IMR-90 (cell line): Measurements from ENCODE around the gene COTL1. TPM values are rescaled to one million over a fixed set of nuclear protein-coding genes. Genes with fewer than 3 reads are reported as not detected.

ENCODE experiments used
- ATAC-seq: fragments of 200-7000 bp; cut with Tn5 transposase; 2 replicates; pipeline ENCODE4 v1.9.1; 2020; ENCODE audit warnings: low read depth, mild to moderate bottlenecking, moderate library complexity
- BruUV-seq: library from RNA; stranded (reverse); fragments of 400-500 nt; replicated peaks from 2 replicates; lab custom pipeline; 2021; lab: Mats Ljungman, UMichigan
- CTCF ChIA-PET: fragments of 300-600 bp; formaldehyde crosslinking; extraction: SDS; loops from one replicate; lab custom pipeline; 2021; ENCODE audit warnings: antibody characterized with exemption; lab: Yijun Ruan, JAX
- POLR2A ChIA-PET: fragments of 300-600 bp; sonication (Branson Sonifier 250); formaldehyde crosslinking; loops from one replicate; lab custom pipeline; 2022; ENCODE audit warnings: antibody characterized with exemption; ENCODE audit not compliant: unreplicated experiment; lab: Charles Lee
- DNase-seq: peaks from one replicate; pipeline ENCODE4 v3.0.0; 2013
- H2AFZ ChIP-seq: replicated peaks from 2 replicates; pipeline ENCODE3; 2013; ENCODE audit warnings: low read length, mild to moderate bottlenecking; ENCODE audit not compliant: poor library complexity
- H2AK5ac ChIP-seq: 2 replicates; pipeline ENCODE4 v1.6.1; 2013; ENCODE audit warnings: low read depth, low read length, inconsistent platforms
- H2AK9ac ChIP-seq: replicated peaks from 2 replicates; pipeline ENCODE3; 2013; ENCODE audit warnings: mild to moderate bottlenecking, low read depth, low read length, moderate library complexity; ENCODE audit not compliant: poor library complexity
- H2BK120ac ChIP-seq: 2 replicates; pipeline ENCODE4 v1.6.1; 2013; ENCODE audit warnings: low read depth, low read length, inconsistent platforms
- H2BK15ac ChIP-seq: 3 replicates; pipeline ENCODE4 v1.6.1; 2013; ENCODE audit warnings: low read depth, low read length, inconsistent platforms
- H2BK20ac ChIP-seq: 2 replicates; pipeline ENCODE4 v1.6.1; 2013; ENCODE audit warnings: low read depth, mild to moderate bottlenecking, inconsistent platforms, low read length, moderate library complexity
- H2BK5ac ChIP-seq: 2 replicates; pipeline ENCODE4 v1.6.1; 2013; ENCODE audit warnings: mild to moderate bottlenecking, low read depth, low read length, inconsistent platforms; ENCODE audit not compliant: poor library complexity, severe bottlenecking
- H3K14ac ChIP-seq: replicated peaks from 2 replicates; pipeline ENCODE4 v1.6.1; 2013; ENCODE audit warnings: low read depth, low read length, inconsistent platforms
- H3K18ac ChIP-seq: 2 replicates; pipeline ENCODE4 v1.6.1; 2013; ENCODE audit warnings: low read depth, low read length, control low read depth
- H3K23ac ChIP-seq: 2 replicates; pipeline ENCODE4 v1.6.1; 2013; ENCODE audit warnings: low read depth, low read length, inconsistent platforms
- H3K27ac ChIP-seq: 2 replicates; pipeline ENCODE4 v1.5.1; 2013; ENCODE audit warnings: mild to moderate bottlenecking, control low read depth, low read length; ENCODE audit not compliant: insufficient read depth
- H3K27me3 ChIP-seq: 2 replicates; pipeline ENCODE4 v1.6.1; 2013; ENCODE audit warnings: low read length; ENCODE audit not compliant: control insufficient read depth, insufficient read depth
- H3K36me3 ChIP-seq: 2 replicates; pipeline ENCODE4 v1.6.1; 2013; ENCODE audit warnings: low read length, mixed read lengths; ENCODE audit not compliant: control insufficient read depth, insufficient read depth
- H3K4ac ChIP-seq: 2 replicates; pipeline ENCODE4 v1.6.1; 2013; ENCODE audit warnings: low read depth, low read length, inconsistent platforms
- H3K4me1 ChIP-seq: 2 replicates; pipeline ENCODE4 v1.6.1; 2013; ENCODE audit warnings: low read length, mixed read lengths; ENCODE audit not compliant: control insufficient read depth, insufficient read depth
- H3K4me2 ChIP-seq: 2 replicates; pipeline ENCODE4 v1.6.1; 2013; ENCODE audit warnings: low read depth, mild to moderate bottlenecking, control low read depth, low read length, moderate library complexity
- H3K4me3 ChIP-seq: 2 replicates; pipeline ENCODE4 v1.5.1; 2013; ENCODE audit warnings: low read depth, mild to moderate bottlenecking, control low read depth, low read length, moderate library complexity; ENCODE audit not compliant: insufficient read depth
- H3K56ac ChIP-seq: 2 replicates; pipeline ENCODE4 v1.6.1; 2013; ENCODE audit warnings: low read length, inconsistent platforms; ENCODE audit not compliant: insufficient read depth; ENCODE audit errors: extremely low read depth
- H3K79me1 ChIP-seq, 2 experiments: 2 replicates each; pipeline ENCODE4 v1.6.1; 2013; ENCODE audit warnings: low read length in 2 of 2, inconsistent platforms in 1 of 2, low read depth in 1 of 2
- H3K9ac ChIP-seq: 2 replicates; pipeline ENCODE4 v1.6.1; 2013; ENCODE audit warnings: low read depth, low read length, control low read depth
- H3K9me1 ChIP-seq: 2 replicates; pipeline ENCODE4 v1.6.1; 2013; ENCODE audit warnings: low read length, inconsistent platforms; ENCODE audit not compliant: insufficient read depth
- H3K9me3 ChIP-seq: 2 replicates; pipeline ENCODE4 v1.6.1; 2013; ENCODE audit warnings: low read length; ENCODE audit not compliant: control insufficient read depth, insufficient read depth
- H4K20me1 ChIP-seq: 2 replicates; pipeline ENCODE4 v1.6.1; 2013; ENCODE audit warnings: low read length, inconsistent platforms; ENCODE audit not compliant: insufficient read depth
- H4K5ac ChIP-seq: 2 replicates; pipeline ENCODE4 v1.6.1; 2013; ENCODE audit warnings: mild to moderate bottlenecking, low read depth, low read length, control low read depth
- H4K8ac ChIP-seq, 2 experiments: 2 replicates each; pipeline ENCODE4 v1.6.1; 2013; ENCODE audit warnings: low read depth in 2 of 2, low read length in 2 of 2, control low read depth in 1 of 2, inconsistent platforms in 1 of 2
- H4K91ac ChIP-seq: 2 replicates; pipeline ENCODE4 v1.6.1; 2013; ENCODE audit warnings: low read depth, low read length, inconsistent platforms; ENCODE audit not compliant: insufficient read depth
- BHLHE40 ChIP-seq: fragments of 150-350 bp; IDR thresholded peaks from 2 replicates; pipeline ENCODE4 v1.6.1; 2016; ENCODE audit warnings: mild to moderate bottlenecking, low read depth, low read length
- CEBPB ChIP-seq: IDR thresholded peaks from 2 replicates; pipeline ENCODE4 v1.6.1; 2012; ENCODE audit warnings: low read depth, low read length, improper control_type of control experiment
- CHD1 ChIP-seq: IDR thresholded peaks from 2 replicates; pipeline ENCODE4 v1.6.1; 2012; ENCODE audit warnings: low read depth, low read length, improper control_type of control experiment
- MAFK ChIP-seq: IDR thresholded peaks from 2 replicates; pipeline ENCODE4 v1.6.1; 2012; ENCODE audit warnings: low read depth, low read length, improper control_type of control experiment
- MAZ ChIP-seq: IDR thresholded peaks from 2 replicates; pipeline ENCODE4 v1.6.1; 2012; ENCODE audit warnings: low read depth, mild to moderate bottlenecking, low read length, improper control_type of control experiment, moderate library complexity, borderline replicate concordance
- MXI1 ChIP-seq: IDR thresholded peaks from 2 replicates; pipeline ENCODE4 v1.6.1; 2012; ENCODE audit warnings: low read depth, mild to moderate bottlenecking, low read length, moderate library complexity, borderline replicate concordance
- NFE2L2 ChIP-seq: fragments of 150-350 bp; IDR thresholded peaks from 2 replicates; pipeline ENCODE4 v1.6.1; 2016; ENCODE audit warnings: low read depth, mild to moderate bottlenecking, low read length
- POLR2A ChIP-seq: IDR thresholded peaks from 2 replicates; pipeline ENCODE4 v1.6.1; 2012; ENCODE audit warnings: mild to moderate bottlenecking, low read depth, low read length
- RAD21 ChIP-seq: IDR thresholded peaks from 2 replicates; pipeline ENCODE4 v1.6.1; 2012; ENCODE audit warnings: low read length, improper control_type of control experiment
- RCOR1 ChIP-seq: IDR thresholded peaks from 2 replicates; pipeline ENCODE4 v1.6.1; 2012; ENCODE audit warnings: mild to moderate bottlenecking, low read length, improper control_type of control experiment; ENCODE audit not compliant: insufficient replicate concordance
- RFX5 ChIP-seq: IDR thresholded peaks from 2 replicates; pipeline ENCODE4 v1.8.0; 2012; ENCODE audit warnings: low read depth, mild to moderate bottlenecking, low read length, moderate library complexity
- SMC3 ChIP-seq: fragments of 150-350 bp; IDR thresholded peaks from 2 replicates; pipeline ENCODE4 v1.6.1; 2016; ENCODE audit warnings: low read depth, mild to moderate bottlenecking, antibody characterized with exemption, low read length, moderate library complexity
- WGBS, 2 experiments: methylation state at CpG; one replicate each; pipeline versions ENCODE4 v1.1.5 to v1.1.7; 2013; ENCODE audit warnings: missing lambda C conversion rate in 2 of 2; ENCODE audit not compliant: insufficient read length in 1 of 2; ENCODE audit errors: extremely low coverage in 2 of 2; 5-methylcytosine and 5-hydroxymethylcytosine counted together
- dilution Hi-C: fragments of 300-500 bp; cut with HindIII; formaldehyde crosslinking; loops from one replicate; pipeline ENCODE4 v1.14.3; 2018; ENCODE audit warnings: low sequenced_read_pairs; ENCODE audit not compliant: unreplicated experiment
- in situ Hi-C: fragments of 300-500 bp; cut with MboI; formaldehyde crosslinking; loops from 3 replicates; pipeline ENCODE4 v1.14.3; 2019; ENCODE audit warnings: low sequenced_read_pairs, inconsistent platforms, mixed read lengths
- intact Hi-C: fragments of 100-400 bp; cut with micrococcal nuclease; formaldehyde crosslinking; loops from 2 replicates; pipeline ENCODE4 v1.10.0; 2022
- polyA plus RNA-seq, 3 experiments: library from polyadenylated mRNA; depleted of rRNA; stranded (reverse); fragments of >200 nt; gene quantifications; 2 replicates each; pipeline ENCODE4 v1.2.3, GENCODE V29; 2012; ENCODE audit warnings: low replicate concordance in 1 of 3
- total RNA-seq: library from RNA; depleted of rRNA; stranded (reverse); fragments of >200 nt; gene quantifications from 2 replicates; pipeline ENCODE4 v1.2.3, GENCODE V29; 2012
- TF ChIP-seq, protein P1 (sequence below): fragments of 150-350 bp; IDR thresholded peaks from 2 replicates; pipeline ENCODE4 v1.6.1; 2016; ENCODE audit warnings: low read depth, mild to moderate bottlenecking, low read length, moderate library complexity, borderline replicate concordance
- TF ChIP-seq, protein P2 (sequence below): fragments of 150-350 bp; IDR thresholded peaks from 2 replicates; pipeline ENCODE4 v1.6.1; 2017; ENCODE audit warnings: mild to moderate bottlenecking, antibody characterized with exemption, low read length, low read depth
- TF ChIP-seq, protein P3 (sequence below): conservative IDR thresholded peaks from 2 replicates; pipeline ENCODE4 v1.5.1; 2012; ENCODE audit warnings: mild to moderate bottlenecking, low read depth, low read length, improper control_type of control experiment

The COTL1 gene
- total and polyA plus RNA-seq, 2 of the 4 experiments (the other 2 are of a cell fraction) = 144 to 258 TPM

DNA sequence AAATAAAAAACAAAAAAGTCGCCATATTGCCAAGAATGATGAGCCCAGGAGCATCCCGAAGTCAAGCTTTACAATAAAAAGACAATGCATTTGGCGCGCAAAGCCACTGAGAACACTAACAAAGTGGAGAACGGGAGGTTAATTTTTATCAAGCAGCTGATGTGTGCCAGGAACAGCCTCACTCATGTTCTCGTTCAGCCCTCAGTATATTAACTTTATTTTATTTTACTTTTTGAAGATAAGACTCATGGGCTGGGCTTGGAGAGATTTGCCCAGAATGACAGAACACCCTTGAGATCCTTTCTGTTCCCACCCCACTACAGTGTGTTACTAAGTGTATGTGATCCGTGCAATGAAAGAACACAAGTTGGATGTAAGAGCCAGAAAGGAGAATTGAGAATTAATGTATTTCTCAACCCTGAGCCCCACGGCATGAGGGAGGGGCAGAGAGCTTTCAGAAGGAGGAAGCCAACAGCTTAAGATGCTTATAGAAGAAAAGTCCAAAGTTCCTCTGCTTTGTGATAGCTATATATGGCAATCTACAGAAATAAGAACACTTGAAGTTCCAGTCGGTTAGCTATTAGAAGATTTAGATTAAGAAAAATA is 48.4 kb downstream of the COTL1 start:
- no peak overlapping the region for H3K4me2 ChIP-seq
- no peak overlapping the region for H2BK20ac ChIP-seq
- ChIA-PET POLR2A (interaction anchor here (0.6 kb wide), 1 partner anchor 47 kb away, joined by 11 read pairs; no protein-coding TSS in a partner anchor), CTCF (interaction anchor here (0.6 to 1.1 kb wide), 4 partner anchors 15 to 301 kb away, joined by 3 to 4 read pairs (median 4); no protein-coding TSS in a partner anchor)
- H3K56ac ChIP-seq = no peak overlapping the region
- peaks cover 57% of the 10 kb centered on the region for H3K36me3 ChIP-seq
- WGBS, 2 experiments = no CpG with 5 or more reads among the region's 9 CpGs
- H2AFZ ChIP-seq = no peak overlapping the region
- H2BK120ac ChIP-seq = no peak overlapping the region
- no peak overlapping the region for H4K8ac ChIP-seq
- peak overlapping the region; percentile 44 for H2BK5ac ChIP-seq
- peaks cover 9% of the 10 kb centered on the region for H3K9me3 ChIP-seq
- no peak overlapping the region for H3K4me3 ChIP-seq
- DNase-seq (no peak), ATAC-seq (no peak; the same call in 1 of the 2 replicates)
- H3K27ac ChIP-seq = no peak overlapping the region
- no peak overlapping the region for H2AK5ac ChIP-seq
- no TSS peak for BruUV-seq
- H3K79me1 ChIP-seq = peaks cover 41 to 91% of the 10 kb centered on the region in 2 experiments
- intact Hi-C loops (loop anchor here (5.0 kb wide), 1 partner anchor 43 kb away; no protein-coding TSS in a partner anchor), in situ Hi-C loops (no loop called here), dilution Hi-C loops (no loop called here)
- H3K27me3 ChIP-seq = no peaks in the 10 kb centered on the region
- H3K14ac ChIP-seq = 0 out of 2 replicates have a peak overlapping the region, but pooled peaks have one; percentile 20
- H3K9me1 ChIP-seq = peaks cover 18% of the 10 kb centered on the region; the same call in 1 of the 2 replicates
- no peak overlapping the region for H3K23ac ChIP-seq
- no peak overlapping the region for H4K91ac ChIP-seq
- no peak overlapping the region for H4K5ac ChIP-seq
- no peak overlapping the region for H2BK15ac ChIP-seq
- H2AK9ac ChIP-seq = no peak overlapping the region
- H3K4ac ChIP-seq = no peak overlapping the region
- no peak overlapping the region for H3K9ac ChIP-seq
- peaks cover 62% of the 10 kb centered on the region for H4K20me1 ChIP-seq
- H3K18ac ChIP-seq = no peak overlapping the region
- no peaks in the 10 kb centered on the region for H3K4me1 ChIP-seq
- TF ChIP-seq SMC3 = no peak
- TF ChIP-seq RFX5 = no peak
- no peak for TF ChIP-seq CHD1
- TF ChIP-seq CEBPB = no peak
- no peak for TF ChIP-seq RAD21
- no peak for TF ChIP-seq MAFK
- TF ChIP-seq POLR2A = no peak
- TF ChIP-seq, protein P1, sequence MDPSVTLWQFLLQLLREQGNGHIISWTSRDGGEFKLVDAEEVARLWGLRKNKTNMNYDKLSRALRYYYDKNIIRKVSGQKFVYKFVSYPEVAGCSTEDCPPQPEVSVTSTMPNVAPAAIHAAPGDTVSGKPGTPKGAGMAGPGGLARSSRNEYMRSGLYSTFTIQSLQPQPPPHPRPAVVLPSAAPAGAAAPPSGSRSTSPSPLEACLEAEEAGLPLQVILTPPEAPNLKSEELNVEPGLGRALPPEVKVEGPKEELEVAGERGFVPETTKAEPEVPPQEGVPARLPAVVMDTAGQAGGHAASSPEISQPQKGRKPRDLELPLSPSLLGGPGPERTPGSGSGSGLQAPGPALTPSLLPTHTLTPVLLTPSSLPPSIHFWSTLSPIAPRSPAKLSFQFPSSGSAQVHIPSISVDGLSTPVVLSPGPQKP = no peak
- TF ChIP-seq MAZ = no peak
- TF ChIP-seq NFE2L2 = no peak
- no peak for TF ChIP-seq RCOR1
- TF ChIP-seq, protein P2, sequence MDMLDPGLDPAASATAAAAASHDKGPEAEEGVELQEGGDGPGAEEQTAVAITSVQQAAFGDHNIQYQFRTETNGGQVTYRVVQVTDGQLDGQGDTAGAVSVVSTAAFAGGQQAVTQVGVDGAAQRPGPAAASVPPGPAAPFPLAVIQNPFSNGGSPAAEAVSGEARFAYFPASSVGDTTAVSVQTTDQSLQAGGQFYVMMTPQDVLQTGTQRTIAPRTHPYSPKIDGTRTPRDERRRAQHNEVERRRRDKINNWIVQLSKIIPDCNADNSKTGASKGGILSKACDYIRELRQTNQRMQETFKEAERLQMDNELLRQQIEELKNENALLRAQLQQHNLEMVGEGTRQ = no peak
- TF ChIP-seq, protein P3, sequence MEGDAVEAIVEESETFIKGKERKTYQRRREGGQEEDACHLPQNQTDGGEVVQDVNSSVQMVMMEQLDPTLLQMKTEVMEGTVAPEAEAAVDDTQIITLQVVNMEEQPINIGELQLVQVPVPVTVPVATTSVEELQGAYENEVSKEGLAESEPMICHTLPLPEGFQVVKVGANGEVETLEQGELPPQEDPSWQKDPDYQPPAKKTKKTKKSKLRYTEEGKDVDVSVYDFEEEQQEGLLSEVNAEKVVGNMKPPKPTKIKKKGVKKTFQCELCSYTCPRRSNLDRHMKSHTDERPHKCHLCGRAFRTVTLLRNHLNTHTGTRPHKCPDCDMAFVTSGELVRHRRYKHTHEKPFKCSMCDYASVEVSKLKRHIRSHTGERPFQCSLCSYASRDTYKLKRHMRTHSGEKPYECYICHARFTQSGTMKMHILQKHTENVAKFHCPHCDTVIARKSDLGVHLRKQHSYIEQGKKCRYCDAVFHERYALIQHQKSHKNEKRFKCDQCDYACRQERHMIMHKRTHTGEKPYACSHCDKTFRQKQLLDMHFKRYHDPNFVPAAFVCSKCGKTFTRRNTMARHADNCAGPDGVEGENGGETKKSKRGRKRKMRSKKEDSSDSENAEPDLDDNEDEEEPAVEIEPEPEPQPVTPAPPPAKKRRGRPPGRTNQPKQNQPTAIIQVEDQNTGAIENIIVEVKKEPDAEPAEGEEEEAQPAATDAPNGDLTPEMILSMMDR = no peak
- no peak for TF ChIP-seq MXI1
- TF ChIP-seq BHLHE40 = no peak
